CD4-positive, CD25-positive, alpha-beta regulatory T cell (primary cell): ENCODE measurements around the gene KPTN. TPM values are rescaled to one million over a fixed set of nuclear protein-coding genes. Genes with fewer than 3 reads are reported as not detected.
A peak's percentile ranks its signal among the peaks of the same experiment; 100 is the strongest.

Experiments
- ATAC-seq, 2 donors: fragments of 150-1000 bp; cut with Tn5 transposase; one replicate each; pipeline ENCODE4 v1.10.0; 2021; ENCODE audit warnings: low read depth in 2 of 2, moderate number of reproducible peaks in 2 of 2, moderate library complexity in 1 of 2
- DNase-seq, 3 donors: peaks; one replicate each; pipeline versions ENCODE4 v3.0.0 to v3.0.0-alpha.2; 2012 to 2022; ENCODE audit warnings: mixed read lengths in 1 of 3
- H3K27ac ChIP-seq: one replicate; pipeline ENCODE4 v1.7.0; 2013; ENCODE audit warnings: mild to moderate bottlenecking, low read length; ENCODE audit not compliant: insufficient read depth, poor library complexity, severe bottlenecking
- H3K27me3 ChIP-seq: one replicate; pipeline ENCODE4 v1.7.0; 2013; ENCODE audit warnings: low read length; ENCODE audit not compliant: control insufficient read depth, insufficient read depth
- H3K36me3 ChIP-seq: one replicate; pipeline ENCODE4 v1.7.0; 2013; ENCODE audit warnings: mild to moderate bottlenecking, low read length, moderate library complexity; ENCODE audit not compliant: control insufficient read depth, insufficient read depth
- H3K4me1 ChIP-seq: 2 replicates; pipeline ENCODE4 v1.7.0; 2013; ENCODE audit warnings: mild to moderate bottlenecking, low read length; ENCODE audit not compliant: insufficient read depth, control insufficient read depth, poor library complexity, severe bottlenecking
- H3K4me3 ChIP-seq: one replicate; pipeline ENCODE4 v1.7.0; 2013; ENCODE audit warnings: low read depth, mild to moderate bottlenecking, low read length, moderate library complexity
- H3K9me3 ChIP-seq, 2 experiments: 1 replicate in 1 of 2; 2 replicates in 1 of 2; pipeline ENCODE4 v1.7.0; 2013; ENCODE audit warnings: low read length in 2 of 2, mild to moderate bottlenecking in 1 of 2, moderate library complexity in 1 of 2; ENCODE audit not compliant: control insufficient read depth in 2 of 2
- H3K27ac Mint-ChIP-seq, 3 donors: one replicate each; pipeline ENCODE4 v1.8.0; 2020 to 2022; ENCODE audit warnings: mild to moderate bottlenecking in 3 of 3, mixed read lengths in 3 of 3, moderate library complexity in 2 of 3
- H3K27me3 Mint-ChIP-seq: one replicate; pipeline ENCODE4 v1.8.0; 2022; ENCODE audit warnings: mild to moderate bottlenecking, mixed read lengths
- H3K36me3 Mint-ChIP-seq: one replicate; pipeline ENCODE4 v1.8.0; 2020; ENCODE audit warnings: mixed read lengths
- H3K4me1 Mint-ChIP-seq, 4 donors: one replicate each; pipeline ENCODE4 v1.8.0; 2020 to 2022; ENCODE audit warnings: mixed read lengths in 4 of 4, mild to moderate bottlenecking in 1 of 4
- H3K4me3 Mint-ChIP-seq, 4 donors: one replicate each; pipeline ENCODE4 v1.8.0; 2020 to 2022; ENCODE audit warnings: mild to moderate bottlenecking in 4 of 4, mixed read lengths in 4 of 4, moderate library complexity in 3 of 4
- H3K9me3 Mint-ChIP-seq, 7 donors: one replicate each; pipeline ENCODE4 v1.8.0; 2020 to 2022; ENCODE audit warnings: mixed read lengths in 7 of 7, mild to moderate bottlenecking in 3 of 7, moderate library complexity in 2 of 7
- polyA plus RNA-seq, 4 donors: library from polyadenylated mRNA; unstranded; fragments of 300-500 nt; fragmentation: Illumina TruSeq; gene quantifications; one replicate each; pipeline ENCODE4 v1.2.3, GENCODE V29; 2021
- total RNA-seq: library from RNA; stranded (reverse); gene quantifications from one replicate; pipeline ENCODE4 v1.2.3, GENCODE V29; 2022

KPTN gene
- total and polyA plus RNA-seq, 5 donors from 2014 or later: 2.7 to 6.2 (median 3.8) TPM

DNA sequence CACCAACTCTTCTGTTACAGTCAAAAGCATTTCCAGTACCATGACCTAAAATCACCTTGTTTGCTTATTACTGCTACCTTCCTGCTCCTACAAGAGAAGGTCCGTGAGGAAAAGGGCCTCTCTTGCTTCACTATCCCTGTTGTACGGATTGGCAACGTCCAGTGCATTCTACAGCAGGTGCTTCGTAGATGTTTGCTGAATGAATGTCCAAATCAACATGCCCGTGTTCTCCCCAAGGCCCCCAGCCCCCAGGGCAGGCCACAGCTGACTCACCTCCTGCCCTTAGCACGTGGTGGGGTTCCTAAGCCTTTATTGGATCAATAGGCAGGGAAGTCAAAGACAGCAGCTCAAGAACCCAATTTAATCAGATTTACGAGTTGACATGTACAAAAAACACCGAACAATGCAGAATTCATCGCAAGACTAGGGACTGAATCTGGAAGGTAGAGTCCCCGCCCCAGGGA, 36.4 kb upstream of the KPTN start:
- H3K9me3 ChIP-seq: no peaks in the 10 kb centered on the region
- peaks cover 4 to 33% (median 19%) of the 10 kb centered on the region in 4 donors for H3K4me1 Mint-ChIP-seq
- no peaks in the 10 kb centered on the region for H3K36me3 Mint-ChIP-seq
- H3K27ac ChIP-seq: no peak overlapping the region
- no peaks in the 10 kb centered on the region for H3K36me3 ChIP-seq
- H3K9me3 Mint-ChIP-seq: peaks cover 0 to 2% (median 0%) of the 10 kb centered on the region in 7 donors
- DNase-seq (no peak), ATAC-seq (no peak)
- H3K4me3 ChIP-seq: no peak overlapping the region
- peaks cover 8% of the 10 kb centered on the region for H3K4me1 ChIP-seq
- peaks cover 14% of the 10 kb centered on the region for H3K27me3 Mint-ChIP-seq
- H3K27me3 ChIP-seq: peaks cover 2% of the 10 kb centered on the region
- no peak overlapping the region for H3K4me3 Mint-ChIP-seq
- peak overlapping the region in 1 of 3 donors; percentile 38 for H3K27ac Mint-ChIP-seq

GRCh38 chr19:47518854-47519253, 34.8 kb upstream of the KPTN start:
- no peak for ATAC-seq
- no peaks in the 10 kb centered on the region for H3K9me3 ChIP-seq
- H3K4me1 ChIP-seq: peaks cover 18% of the 10 kb centered on the region
- no peak overlapping the region for H3K4me3 Mint-ChIP-seq
- no peak overlapping the region for H3K27ac Mint-ChIP-seq
- H3K27me3 Mint-ChIP-seq: peaks cover 18% of the 10 kb centered on the region
- H3K9me3 Mint-ChIP-seq: peaks cover 0 to 2% (median 0%) of the 10 kb centered on the region in 7 donors
- peaks cover 6 to 46% (median 27%) of the 10 kb centered on the region in 4 donors for H3K4me1 Mint-ChIP-seq
- H3K36me3 ChIP-seq: no peaks in the 10 kb centered on the region
- no peaks in the 10 kb centered on the region for H3K36me3 Mint-ChIP-seq
- H3K27me3 ChIP-seq: peaks cover 2% of the 10 kb centered on the region
- no peak overlapping the region for H3K4me3 ChIP-seq
- no peak for DNase-seq
- H3K27ac ChIP-seq: no peak overlapping the region

DNA sequence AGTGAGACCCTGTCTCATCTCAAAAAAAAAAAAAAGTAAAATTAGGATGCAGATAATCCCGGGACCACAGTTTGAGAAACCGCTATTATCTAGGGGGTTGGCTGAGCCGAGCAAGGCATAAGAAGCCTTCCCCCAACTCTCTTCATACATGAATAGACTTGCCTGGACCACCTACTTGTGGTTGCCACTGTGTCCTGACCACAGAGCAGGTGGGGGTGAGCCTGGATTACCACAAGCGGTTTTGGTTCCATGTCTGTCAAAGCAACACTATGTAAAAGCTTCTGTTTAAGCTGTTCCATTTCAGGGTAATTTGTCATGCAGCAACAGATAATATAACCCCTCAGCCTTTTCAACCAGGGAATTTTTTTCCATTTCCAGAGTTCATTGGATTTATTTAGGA, 34.1 kb upstream of the KPTN start:
- Mint-ChIP-seq H3K27ac (peak overlapping the region in 2 of 3 donors; percentile 32 to 56), H3K36me3 (no peaks in the 10 kb centered on the region), H3K9me3 (peaks cover 0 to 1% (median 0%) of the 10 kb centered on the region in 7 donors), H3K4me1 (peaks cover 6 to 54% (median 33%) of the 10 kb centered on the region in 4 donors), H3K27me3 (peaks cover 18% of the 10 kb centered on the region), H3K4me3 (no peak overlapping the region)
- Histone ChIP-seq H3K36me3 (no peaks in the 10 kb centered on the region), H3K4me1 (peaks cover 25% of the 10 kb centered on the region), H3K27ac (no peak overlapping the region), H3K27me3 (peaks cover 2% of the 10 kb centered on the region), H3K9me3 (no peaks in the 10 kb centered on the region), H3K4me3 (no peak overlapping the region)
- DNase-seq: peak in 1 of 3 donors; percentile 44
- ATAC-seq: no peak

GRCh38 chr19:47514869-47515588, 31.0 kb upstream of the KPTN start, which contains the start of gene NAPA:
TSS of gene NAPA (minus strand) at chr19:47515063. CDS start at chr19:47514940, 123 bp downstream.
- peak within 1 kb of the TSS; percentile 98 to 99 (median 99) for H3K4me3 Mint-ChIP-seq
- H3K27ac Mint-ChIP-seq: peak within 1 kb of the TSS; percentile 98 to 99 (median 99)
- Histone ChIP-seq H3K4me1 (peaks cover 44% of the 10 kb centered on the region), H3K27me3 (no peaks in the 10 kb centered on the region), H3K4me3 (peak within 1 kb of the TSS; percentile 78), H3K9me3 (no peaks in the 10 kb centered on the region), H3K27ac (peak within 1 kb of the TSS; percentile 97), H3K36me3 (no peaks in the 10 kb centered on the region)
- DNase-seq (peak; percentile 100), ATAC-seq (peak; percentile 92)
- H3K36me3 Mint-ChIP-seq: peaks cover 5% of the 10 kb centered on the region
- H3K4me1 Mint-ChIP-seq: peaks cover 17 to 79% (median 52%) of the 10 kb centered on the region in 4 donors
- peaks cover 0 to 2% (median 0%) of the 10 kb centered on the region in 7 donors for H3K9me3 Mint-ChIP-seq
- H3K27me3 Mint-ChIP-seq: peaks cover 7% of the 10 kb centered on the region

DNA sequence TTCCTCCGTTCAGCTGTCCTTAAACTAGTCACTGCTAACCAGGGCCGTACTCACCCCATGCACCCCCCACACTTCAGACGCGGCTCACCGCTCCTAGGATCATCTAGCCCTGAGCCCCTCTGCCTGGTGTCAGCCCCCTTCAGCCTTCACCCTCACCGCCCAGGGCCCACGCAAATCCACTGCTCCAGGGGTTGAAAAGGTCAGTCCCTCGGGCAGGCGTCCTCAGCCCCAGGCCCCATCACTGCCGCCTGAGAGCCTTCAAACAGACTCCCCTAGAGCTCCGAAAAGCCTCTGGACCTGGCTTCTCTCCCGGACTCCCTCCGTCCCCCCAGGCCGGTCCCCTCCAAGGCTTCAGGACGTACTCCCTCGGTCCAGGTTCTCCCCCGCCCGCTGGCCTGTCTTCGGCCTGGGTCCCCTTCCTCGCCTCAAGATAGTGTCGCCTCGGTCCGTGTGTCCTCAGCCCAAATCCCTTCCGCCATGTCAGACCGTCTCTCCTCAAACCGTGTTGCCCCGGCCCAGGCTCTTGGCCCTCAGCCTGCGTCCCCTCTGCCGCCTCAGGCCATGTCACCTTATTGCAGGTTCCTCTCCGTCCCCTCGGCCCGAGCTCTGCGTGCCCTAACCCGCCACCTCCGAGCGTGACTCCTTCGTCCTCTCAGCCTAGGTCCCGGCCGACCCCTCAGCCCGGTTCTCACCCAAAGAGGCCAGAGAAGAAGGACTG, 30.3 kb upstream of the KPTN start:
- peaks cover 7% of the 10 kb centered on the region for H3K27me3 Mint-ChIP-seq
- peaks cover 17 to 86% (median 57%) of the 10 kb centered on the region in 4 donors for H3K4me1 Mint-ChIP-seq
- H3K27ac Mint-ChIP-seq: peak overlapping the region; percentile 98 to 99 (median 99)
- H3K9me3 Mint-ChIP-seq: peaks cover 0 to 2% (median 0%) of the 10 kb centered on the region in 7 donors
- Histone ChIP-seq H3K9me3 (no peaks in the 10 kb centered on the region), H3K27ac (peak overlapping the region; percentile 97), H3K27me3 (no peaks in the 10 kb centered on the region), H3K4me3 (peak overlapping the region; percentile 78), H3K4me1 (peaks cover 48% of the 10 kb centered on the region), H3K36me3 (peaks cover 3% of the 10 kb centered on the region)
- ATAC-seq (no peak), DNase-seq (no peak)
- H3K36me3 Mint-ChIP-seq: peaks cover 5% of the 10 kb centered on the region
- peak overlapping the region; percentile 98 to 99 (median 99) for H3K4me3 Mint-ChIP-seq

DNA sequence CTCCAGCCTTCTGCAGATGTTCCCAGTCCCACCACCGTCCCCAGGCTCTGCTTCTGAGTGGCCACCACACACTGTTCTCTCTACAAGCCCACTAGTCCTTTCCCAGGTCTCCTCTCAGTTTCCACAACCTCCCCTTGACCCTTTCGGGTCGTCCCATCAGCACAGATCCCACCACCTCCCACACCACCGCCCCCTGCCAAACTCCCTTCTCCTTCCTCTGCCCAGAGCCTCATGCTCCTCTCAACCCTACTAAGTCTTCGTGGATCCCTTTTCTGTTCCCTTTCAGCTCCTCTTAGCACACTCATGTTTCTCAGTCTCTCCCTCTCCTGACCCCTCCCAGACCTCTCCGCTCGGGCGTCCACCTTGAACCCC, 28.9 kb upstream of the KPTN start:
- H3K4me1 Mint-ChIP-seq: peaks cover 17 to 84% (median 58%) of the 10 kb centered on the region in 4 donors
- ATAC-seq: no peak
- H3K36me3 Mint-ChIP-seq: peaks cover 5% of the 10 kb centered on the region
- H3K9me3 Mint-ChIP-seq: peaks cover 0 to 2% (median 0%) of the 10 kb centered on the region in 7 donors
- Histone ChIP-seq H3K27ac (no peak overlapping the region), H3K4me3 (peak overlapping the region; percentile 62), H3K9me3 (no peaks in the 10 kb centered on the region), H3K27me3 (no peaks in the 10 kb centered on the region), H3K36me3 (peaks cover 3% of the 10 kb centered on the region), H3K4me1 (peaks cover 53% of the 10 kb centered on the region)
- no peak for DNase-seq
- H3K27me3 Mint-ChIP-seq: peaks cover 7% of the 10 kb centered on the region
- H3K27ac Mint-ChIP-seq: peak overlapping the region; percentile 95 to 99 (median 98)
- H3K4me3 Mint-ChIP-seq: peak overlapping the region; percentile 98 to 99 (median 99)

DNA sequence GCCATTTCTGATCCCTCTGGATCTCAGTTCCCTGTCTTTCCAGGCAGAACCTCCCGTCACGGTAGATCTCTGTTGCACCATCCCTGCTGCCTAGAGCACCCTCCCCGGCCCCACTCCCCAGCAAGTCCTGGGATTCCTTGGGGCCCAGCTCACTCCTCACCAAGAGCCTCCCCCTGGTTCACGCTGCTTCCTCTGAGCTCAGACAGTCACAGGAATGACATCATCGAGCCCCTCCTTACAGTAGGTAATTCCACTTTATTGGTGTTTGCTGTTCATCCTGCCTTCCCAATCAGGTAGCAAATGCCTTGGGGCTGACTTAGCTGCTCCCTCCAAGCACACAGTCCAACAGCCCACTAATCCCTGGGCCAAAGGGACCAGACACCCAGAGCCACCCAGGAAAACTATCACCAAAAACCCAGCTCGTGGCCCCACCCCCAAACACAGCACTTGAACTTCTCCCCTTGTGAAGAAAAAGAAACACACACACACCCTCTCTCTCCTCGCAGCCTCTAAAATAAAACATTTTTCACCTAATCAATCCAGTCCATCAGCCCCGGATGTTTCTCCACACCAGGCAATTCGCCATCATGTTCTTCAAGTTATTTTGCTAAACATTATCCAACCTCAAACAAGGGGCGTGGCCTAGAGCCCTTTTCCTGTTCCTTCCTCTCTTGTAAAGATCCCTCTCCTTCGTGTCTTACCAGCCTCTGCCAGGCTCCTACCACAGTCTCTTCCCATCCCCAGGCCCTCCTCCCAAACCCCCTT, 28.3 kb upstream of the KPTN start:
- peak overlapping the region; percentile 20 for H3K27ac ChIP-seq
- peaks cover 5% of the 10 kb centered on the region for H3K36me3 Mint-ChIP-seq

More for the DNA sequence above, 28.3 kb upstream of the KPTN start:
- Histone ChIP-seq H3K9me3 (no peaks in the 10 kb centered on the region), H3K27me3 (no peaks in the 10 kb centered on the region), H3K4me3 (peak overlapping the region; percentile 62), H3K36me3 (peaks cover 3% of the 10 kb centered on the region), H3K4me1 (peaks cover 53% of the 10 kb centered on the region)
- ATAC-seq (no peak), DNase-seq (no peak)
- peak overlapping the region; percentile 79 to 99 (median 98) for H3K27ac Mint-ChIP-seq
- peaks cover 0 to 2% (median 0%) of the 10 kb centered on the region in 7 donors for H3K9me3 Mint-ChIP-seq
- peaks cover 17 to 84% (median 58%) of the 10 kb centered on the region in 4 donors for H3K4me1 Mint-ChIP-seq
- H3K27me3 Mint-ChIP-seq: peaks cover 7% of the 10 kb centered on the region
- H3K4me3 Mint-ChIP-seq: peak overlapping the region; percentile 98 to 99 (median 99)
